Measurements from ENCODE around the gene LCE3C. TPM values are rescaled to one million over a fixed set of nuclear protein-coding genes. Genes with fewer than 3 reads are reported as not detected.
"Not testable (repeated sequence)": the region's sequence is repeated elsewhere in the genome, so short reads cannot be mapped to it uniquely, and the experiment has no call there.

LCE3C gene, protein sequence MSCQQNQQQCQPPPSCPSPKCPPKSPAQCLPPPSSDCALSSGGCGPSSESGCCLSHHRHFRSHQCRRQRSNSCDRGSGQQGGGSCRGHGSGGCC
- not detected in 2 replicates for total RNA-seq
- long read RNA-seq = 0 reads

DNA sequence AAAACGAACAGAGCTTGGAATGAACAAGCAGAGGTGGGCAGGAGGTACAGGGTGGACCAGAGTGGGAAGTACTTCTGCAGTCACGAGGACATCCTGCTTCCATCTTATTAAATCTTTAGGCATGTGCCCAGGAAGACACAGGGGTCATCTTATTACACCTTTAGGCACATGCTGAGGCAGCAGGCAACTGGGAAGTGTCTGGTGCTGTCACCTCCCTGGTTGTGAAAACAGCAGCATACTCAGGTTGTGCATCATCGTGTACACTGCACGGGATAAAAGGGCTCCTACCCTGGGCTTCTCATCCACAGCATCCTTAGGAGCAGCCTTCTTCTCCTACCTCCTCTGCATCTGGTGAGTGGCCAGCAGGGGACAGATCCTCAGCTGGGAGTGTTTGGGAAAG lies at the start of gene LCE3C:
LCE3C (plus strand) TSS at position 301 of the 400 bp plus-strand sequence. CDS start 498 bp downstream, outside the sequence.
- Mint-ChIP-seq H3K27me3 (ENCODE audit: unreplicated experiment) (no peaks in the 10 kb centered on the region), H3K4me1 (ENCODE audit: unreplicated experiment) (no peaks in the 10 kb centered on the region), H3K36me3 (ENCODE audit: unreplicated experiment) (no peaks in the 10 kb centered on the region), H3K4me3 (ENCODE audit: unreplicated experiment) (no peak within 1 kb of the TSS), H3K27ac (ENCODE audit: unreplicated experiment) (no peak within 1 kb of the TSS), H3K9me3 (ENCODE audit: unreplicated experiment) (peaks cover 14% of the 10 kb centered on the region)
- DNase-seq (ENCODE audit: extremely low spot score, unreplicated experiment) = no peak
- TF ChIP-seq, protein P1, sequence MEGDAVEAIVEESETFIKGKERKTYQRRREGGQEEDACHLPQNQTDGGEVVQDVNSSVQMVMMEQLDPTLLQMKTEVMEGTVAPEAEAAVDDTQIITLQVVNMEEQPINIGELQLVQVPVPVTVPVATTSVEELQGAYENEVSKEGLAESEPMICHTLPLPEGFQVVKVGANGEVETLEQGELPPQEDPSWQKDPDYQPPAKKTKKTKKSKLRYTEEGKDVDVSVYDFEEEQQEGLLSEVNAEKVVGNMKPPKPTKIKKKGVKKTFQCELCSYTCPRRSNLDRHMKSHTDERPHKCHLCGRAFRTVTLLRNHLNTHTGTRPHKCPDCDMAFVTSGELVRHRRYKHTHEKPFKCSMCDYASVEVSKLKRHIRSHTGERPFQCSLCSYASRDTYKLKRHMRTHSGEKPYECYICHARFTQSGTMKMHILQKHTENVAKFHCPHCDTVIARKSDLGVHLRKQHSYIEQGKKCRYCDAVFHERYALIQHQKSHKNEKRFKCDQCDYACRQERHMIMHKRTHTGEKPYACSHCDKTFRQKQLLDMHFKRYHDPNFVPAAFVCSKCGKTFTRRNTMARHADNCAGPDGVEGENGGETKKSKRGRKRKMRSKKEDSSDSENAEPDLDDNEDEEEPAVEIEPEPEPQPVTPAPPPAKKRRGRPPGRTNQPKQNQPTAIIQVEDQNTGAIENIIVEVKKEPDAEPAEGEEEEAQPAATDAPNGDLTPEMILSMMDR (IDR thresholded peaks at IDR 0.05) = no peak

DNA sequence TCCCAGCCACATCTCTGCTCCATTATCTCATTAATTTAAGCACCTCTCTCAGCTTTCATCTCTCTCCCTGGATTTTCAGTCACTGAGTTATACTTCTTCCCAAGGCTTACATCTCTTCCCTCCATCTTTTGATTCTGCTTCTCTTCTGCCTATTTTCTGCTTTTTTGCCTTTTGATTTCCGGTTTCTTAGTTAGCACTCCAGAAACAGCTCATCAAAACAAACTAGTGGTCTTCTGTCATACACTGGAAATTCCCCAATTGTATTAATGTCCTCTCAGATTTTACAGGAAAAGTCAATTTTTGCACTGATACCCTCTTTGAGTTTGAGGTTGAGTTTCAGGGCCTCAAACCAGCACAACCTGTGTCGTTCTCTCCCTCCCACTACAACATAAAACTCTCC lies 34.9 kb upstream of the LCE3C start:
- Mint-ChIP-seq H3K27ac (ENCODE audit: unreplicated experiment) (no peak overlapping the region), H3K27me3 (ENCODE audit: unreplicated experiment) (no peaks in the 10 kb centered on the region), H3K9me3 (ENCODE audit: unreplicated experiment) (peaks cover 58% of the 10 kb centered on the region), H3K4me1 (ENCODE audit: unreplicated experiment) (no peaks in the 10 kb centered on the region), H3K36me3 (ENCODE audit: unreplicated experiment) (no peaks in the 10 kb centered on the region), H3K4me3 (ENCODE audit: unreplicated experiment) (no peak overlapping the region)
- TF ChIP-seq, protein P1 (IDR thresholded peaks at IDR 0.05) = no peak
- no peak for DNase-seq (ENCODE audit: extremely low spot score, unreplicated experiment)

DNA sequence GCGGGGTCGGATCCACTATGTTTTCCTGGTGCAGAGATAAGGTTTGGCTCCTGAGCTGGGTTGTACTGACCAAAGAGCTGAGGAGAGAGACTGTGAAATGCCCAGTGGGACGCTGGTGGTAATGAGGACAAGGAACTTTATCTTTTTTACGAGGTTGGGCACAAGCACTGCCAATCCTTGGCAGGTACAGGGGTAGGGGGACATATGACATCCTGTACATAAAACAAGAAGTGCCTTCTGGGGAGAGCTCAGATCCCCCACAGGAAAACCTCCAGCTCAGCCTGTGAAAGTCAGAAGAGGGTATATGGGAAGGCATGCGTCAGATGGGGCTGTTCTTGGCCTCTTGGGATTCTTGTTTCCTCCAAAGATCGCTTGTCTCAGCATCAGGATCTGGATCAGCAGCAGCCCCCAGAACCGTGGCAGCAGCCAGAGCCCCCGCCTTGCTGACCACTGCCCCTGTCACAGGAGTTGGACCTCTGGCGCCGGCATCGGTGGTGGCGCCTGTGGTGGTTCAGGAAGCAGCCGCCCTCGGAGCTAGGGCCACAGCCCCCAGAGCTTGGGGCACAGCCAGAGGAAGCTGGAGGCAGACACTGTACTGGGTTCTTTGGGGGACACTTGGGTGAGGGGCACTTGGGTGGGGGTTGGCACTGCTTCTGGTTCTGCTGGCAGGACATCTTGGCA lies 34.4 kb upstream of the LCE3C start:
- DNase-seq (ENCODE audit: extremely low spot score, unreplicated experiment) = no peak
- Mint-ChIP-seq H3K4me1 (ENCODE audit: unreplicated experiment) (no peaks in the 10 kb centered on the region), H3K4me3 (ENCODE audit: unreplicated experiment) (no peak overlapping the region), H3K27me3 (ENCODE audit: unreplicated experiment) (no peaks in the 10 kb centered on the region), H3K36me3 (ENCODE audit: unreplicated experiment) (no peaks in the 10 kb centered on the region), H3K27ac (ENCODE audit: unreplicated experiment) (no peak overlapping the region), H3K9me3 (ENCODE audit: unreplicated experiment) (peaks cover 59% of the 10 kb centered on the region)
- TF ChIP-seq, protein P1 (IDR thresholded peaks at IDR 0.05) = no peak

DNA sequence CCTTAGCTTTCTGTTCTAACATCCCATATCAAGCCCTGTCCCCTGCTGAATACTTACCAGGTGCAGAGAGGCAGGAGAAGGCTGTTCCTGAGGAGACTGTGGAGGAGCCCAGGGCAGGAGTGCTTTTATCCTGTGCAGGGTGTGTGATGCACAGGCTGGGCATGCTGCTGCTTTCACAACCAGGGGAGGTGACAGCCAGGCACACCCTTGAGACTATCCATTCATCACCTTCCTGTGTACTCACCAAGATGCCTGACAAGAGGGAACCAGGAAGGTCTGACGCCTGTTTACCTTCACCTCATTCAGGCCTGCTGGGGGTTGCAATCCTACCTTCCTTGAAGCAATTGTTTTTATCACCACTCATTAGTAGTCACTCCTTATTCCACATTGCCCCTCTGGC lies 33.4 kb upstream of the LCE3C start, which contains the start of gene LCE3E:
LCE3E (minus strand) TSS at position 100 of the 400 bp plus-strand sequence. CDS start 572 bp downstream, outside the sequence.
- TF ChIP-seq, protein P1 (IDR thresholded peaks at IDR 0.05) = no peak
- Mint-ChIP-seq H3K27me3 (ENCODE audit: unreplicated experiment) (no peaks in the 10 kb centered on the region), H3K4me1 (ENCODE audit: unreplicated experiment) (no peaks in the 10 kb centered on the region), H3K36me3 (ENCODE audit: unreplicated experiment) (no peaks in the 10 kb centered on the region), H3K27ac (ENCODE audit: unreplicated experiment) (no peak within 1 kb of the TSS), H3K4me3 (ENCODE audit: unreplicated experiment) (no peak within 1 kb of the TSS), H3K9me3 (ENCODE audit: unreplicated experiment) (peaks cover 62% of the 10 kb centered on the region)
- no peak for DNase-seq (ENCODE audit: extremely low spot score, unreplicated experiment)

DNA sequence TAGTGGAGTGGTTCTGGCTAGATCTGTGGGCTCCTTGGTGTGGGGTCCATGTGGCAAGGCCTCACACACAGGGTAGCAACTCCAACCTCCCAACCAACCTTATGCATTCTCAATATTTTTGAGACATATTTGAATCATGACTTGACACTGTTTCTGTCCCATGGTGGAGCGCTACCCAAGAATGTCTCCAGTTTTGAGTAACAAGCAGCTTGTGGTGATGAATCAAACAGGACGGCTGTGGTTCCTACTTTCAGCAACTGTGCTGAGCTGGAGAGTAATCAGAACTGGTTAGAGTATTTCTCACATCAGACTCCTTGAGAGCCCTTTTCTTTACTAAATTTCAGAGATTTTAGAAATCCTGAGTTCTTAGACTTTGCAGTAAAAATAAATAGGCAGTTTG lies 22.9 kb upstream of the LCE3C start:
- Mint-ChIP-seq H3K4me1 (ENCODE audit: unreplicated experiment) (no peaks in the 10 kb centered on the region), H3K36me3 (ENCODE audit: unreplicated experiment) (no peaks in the 10 kb centered on the region), H3K9me3 (ENCODE audit: unreplicated experiment) (peaks cover 42% of the 10 kb centered on the region), H3K27me3 (ENCODE audit: unreplicated experiment) (no peaks in the 10 kb centered on the region), H3K4me3 (ENCODE audit: unreplicated experiment) (no peak overlapping the region), H3K27ac (ENCODE audit: unreplicated experiment) (no peak overlapping the region)
- TF ChIP-seq, protein P1 (IDR thresholded peaks at IDR 0.05) = no peak
- no peak for DNase-seq (ENCODE audit: extremely low spot score, unreplicated experiment)

DNA sequence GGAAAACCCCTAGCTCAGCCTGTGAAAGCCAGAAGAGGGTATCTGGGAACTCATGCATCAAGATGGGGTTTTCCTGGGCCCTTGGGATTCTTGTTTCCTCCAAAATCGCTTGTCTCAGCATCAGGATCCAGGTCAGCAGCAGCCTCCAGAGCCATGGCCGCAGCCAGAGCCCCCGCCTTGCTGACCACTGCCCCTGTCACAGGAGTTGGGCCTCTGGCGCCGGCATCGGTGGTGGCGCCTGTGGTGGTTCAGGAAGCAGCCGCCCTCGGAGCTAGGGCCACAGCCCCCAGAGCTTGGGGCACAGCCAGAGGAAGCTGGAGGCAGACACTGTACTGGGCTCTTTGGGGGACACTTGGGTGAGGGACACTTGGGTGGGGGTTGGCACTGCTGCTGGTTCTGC lies 20.5 kb upstream of the LCE3C start:
- H3K27ac Mint-ChIP-seq (ENCODE audit: unreplicated experiment); H3K27me3 Mint-ChIP-seq (ENCODE audit: unreplicated experiment): not testable (repeated sequence)
- H3K9me3 Mint-ChIP-seq (ENCODE audit: unreplicated experiment) = peaks cover 34% of the 10 kb centered on the region

More for the DNA sequence above, 20.5 kb upstream of the LCE3C start:
- DNase-seq (ENCODE audit: extremely low spot score, unreplicated experiment); H3K36me3 Mint-ChIP-seq (ENCODE audit: unreplicated experiment); H3K4me3 Mint-ChIP-seq (ENCODE audit: unreplicated experiment); H3K4me1 Mint-ChIP-seq (ENCODE audit: unreplicated experiment): not testable (repeated sequence)

Data from osteocyte (in vitro differentiated cells).